HepG2 (cell line): Measurements from ENCODE around the gene CLDND2. TPM values are rescaled to one million over a fixed set of nuclear protein-coding genes. Genes with fewer than 3 reads are reported as not detected.
A peak's percentile ranks its signal among the peaks of the same experiment; 100 is the strongest.

Experiments
- ATRX ChIP-seq: sonication (generic); formaldehyde crosslinking; IDR thresholded peaks from 2 replicates; pipeline ENCODE4 v1.4.0; 2020; ENCODE audit warnings: missing genetic modification reagents, borderline replicate concordance
- CBX2 ChIP-seq, 2 experiments: fragments of 200-600 bp in 1 of 2; sonication (generic); formaldehyde crosslinking in 1 of 2; IDR thresholded peaks; 2 replicates each; pipeline versions ENCODE4 v1.7.0 to v1.8.1; 2018 to 2022; ENCODE audit warnings: low read depth in 2 of 2, low read length in 1 of 2, mild to moderate bottlenecking in 1 of 2, missing genetic modification reagents in 1 of 2
- EHMT2 ChIP-seq: fragments of 200-600 bp; sonication (generic); IDR thresholded peaks from 2 replicates; pipeline ENCODE4 v1.7.0; 2017; ENCODE audit warnings: antibody characterized with exemption, low read depth, low read length, borderline replicate concordance
- FOXP1 ChIP-seq, 2 experiments: fragments of 450-650 bp in 1 of 2; IDR thresholded peaks; 2 replicates each; pipeline ENCODE4 v1.6.1; 2017 to 2018; ENCODE audit warnings: antibody characterized with exemption in 1 of 2
- HCFC1 ChIP-seq: fragments of 150-350 bp; IDR thresholded peaks from 2 replicates; pipeline ENCODE4 v1.6.1; 2014; ENCODE audit warnings: low read depth, low read length
- KMT2B ChIP-seq: IDR thresholded peaks from 2 replicates; pipeline ENCODE4 v1.6.1; 2016; ENCODE audit warnings: missing genetic modification reagents, missing compliant biosample characterization
- MBD4 ChIP-seq: IDR thresholded peaks from 2 replicates; pipeline ENCODE4 v1.6.1; 2012; ENCODE audit warnings: low read length, inconsistent platforms, borderline replicate concordance
- MTF1 ChIP-seq: sonication (generic); formaldehyde crosslinking; IDR thresholded peaks from 2 replicates; pipeline ENCODE4 v1.5.0; 2020; ENCODE audit warnings: missing genetic modification reagents
- NAIF1 ChIP-seq: sonication (generic); formaldehyde crosslinking; IDR thresholded peaks from 2 replicates; pipeline ENCODE4 v1.5.0; 2020; ENCODE audit warnings: mild to moderate bottlenecking, missing genetic modification reagents, borderline replicate concordance
- NCOA1 ChIP-seq: sonication (generic); formaldehyde crosslinking; IDR thresholded peaks from 2 replicates; pipeline ENCODE4 v1.9.0; 2021; ENCODE audit warnings: missing genetic modification reagents
- NCOA2 ChIP-seq: sonication (generic); formaldehyde crosslinking; IDR thresholded peaks from 2 replicates; pipeline ENCODE4 v1.8.0; 2022; ENCODE audit warnings: inconsistent platforms
- NFE2 ChIP-seq: sonication (generic); formaldehyde crosslinking; IDR thresholded peaks from 2 replicates; pipeline ENCODE4 v1.4.0; 2020; ENCODE audit warnings: missing genetic modification reagents
- PHF5A ChIP-seq: IDR thresholded peaks from one replicate; pipeline ENCODE4 v1.6.1; 2018; ENCODE audit warnings: low read depth, missing genetic modification reagents; ENCODE audit not compliant: unreplicated experiment
- SIN3B ChIP-seq: fragments of 150-350 bp; IDR thresholded peaks from 2 replicates; pipeline ENCODE4 v1.6.1; 2014; ENCODE audit warnings: low read length
- SP1 ChIP-seq, 2 experiments: fragments of 450-650 bp in 1 of 2; sonication (generic) in 1 of 2; formaldehyde crosslinking in 1 of 2; IDR thresholded peaks; 2 replicates each; pipeline versions ENCODE4 v1.4.0 to v1.6.1; 2016 to 2020; ENCODE audit warnings: missing genetic modification reagents in 1 of 2
- SUZ12 ChIP-seq: fragments of 150-350 bp; IDR thresholded peaks from 2 replicates; pipeline ENCODE4 v1.6.1; 2014; ENCODE audit warnings: low read depth, low read length
- ZIK1 ChIP-seq: sonication (generic); formaldehyde crosslinking; IDR thresholded peaks from 2 replicates; pipeline ENCODE4 v1.5.0; 2020; ENCODE audit warnings: mild to moderate bottlenecking, low read depth, missing genetic modification reagents, borderline replicate concordance
- ZNF20 ChIP-seq: sonication (generic); formaldehyde crosslinking; IDR thresholded peaks from 2 replicates; pipeline ENCODE4 v1.4.0; 2020; ENCODE audit warnings: mild to moderate bottlenecking, moderate library complexity, missing genetic modification reagents
- ZNF251 ChIP-seq: sonication (generic); formaldehyde crosslinking; IDR thresholded peaks from 2 replicates; pipeline ENCODE4 v1.9.0; 2021; ENCODE audit warnings: mild to moderate bottlenecking, missing genetic modification reagents
- ZNF264 ChIP-seq: sonication (generic); formaldehyde crosslinking; IDR thresholded peaks from 2 replicates; pipeline ENCODE4 v1.4.0; 2020; ENCODE audit warnings: missing genetic modification reagents
- ZNF3 ChIP-seq: IDR thresholded peaks from 2 replicates; pipeline ENCODE4 v1.7.0; 2017; ENCODE audit warnings: inconsistent platforms
- ZNF33A ChIP-seq: sonication (generic); formaldehyde crosslinking; IDR thresholded peaks from 2 replicates; pipeline ENCODE4 v1.5.1; 2020; ENCODE audit warnings: missing genetic modification reagents, mild to moderate bottlenecking, moderate library complexity, borderline replicate concordance
- ZNF709 ChIP-seq: sonication (generic); formaldehyde crosslinking; IDR thresholded peaks from 2 replicates; pipeline ENCODE4 v1.5.0; 2020; ENCODE audit warnings: mild to moderate bottlenecking, missing genetic modification reagents
- ZNF761 ChIP-seq: sonication (generic); formaldehyde crosslinking; conservative IDR thresholded peaks from 2 replicates; pipeline ENCODE4 v1.4.0; 2020; ENCODE audit warnings: mild to moderate bottlenecking, missing genetic modification reagents
- ZNF780A ChIP-seq: sonication (generic); formaldehyde crosslinking; IDR thresholded peaks from 2 replicates; pipeline ENCODE4 v1.8.0; 2022; ENCODE audit warnings: mild to moderate bottlenecking, missing genetic modification reagents, moderate library complexity
- ZNF83 ChIP-seq: sonication (generic); formaldehyde crosslinking; IDR thresholded peaks from 2 replicates; pipeline ENCODE4 v1.4.0; 2020; ENCODE audit warnings: missing genetic modification reagents, mild to moderate bottlenecking, borderline replicate concordance
- ZNF850 ChIP-seq: sonication (generic); formaldehyde crosslinking; conservative IDR thresholded peaks from 2 replicates; pipeline ENCODE4 v1.9.0; 2021; ENCODE audit warnings: mild to moderate bottlenecking, missing genetic modification reagents
- ZNF879 ChIP-seq: sonication (generic); formaldehyde crosslinking; IDR thresholded peaks from 2 replicates; pipeline ENCODE4 v1.8.1; 2023; ENCODE audit warnings: missing genetic modification reagents
- polyA plus RNA-seq, 8 experiments: library from polyadenylated mRNA; depleted of rRNA in 3 of 8; stranded (reverse) in 7 of 8; unstranded in 1 of 8; fragments of >200 nt; fragmentation: Illumina TruSeq in 4 of 8; extraction: Trizol in 4 of 8; gene quantifications; 2 replicates each; pipeline versions ENCODE4 v1.2.1 to v1.2.3, GENCODE V29; 2011 to 2016; ENCODE audit warnings: low read depth in 4 of 8, missing spikeins in 1 of 8, mixed read lengths in 1 of 8; ENCODE audit not compliant: insufficient read depth in 1 of 8
- total RNA-seq, 5 experiments: library from RNA; depleted of rRNA; stranded (reverse); fragments of >200 nt; fragmentation: Illumina TruSeq; extraction: Trizol; gene quantifications; 2 replicates each; pipeline ENCODE4 v1.2.3, GENCODE V29; 2016; ENCODE audit warnings: low read depth in 1 of 5
- TF ChIP-seq, protein P1 (sequence below): sonication (generic); formaldehyde crosslinking; IDR thresholded peaks from 2 replicates; pipeline ENCODE4 v1.8.1; 2022; ENCODE audit warnings: low read depth, mild to moderate bottlenecking, missing genetic modification reagents
- TF ChIP-seq, protein P2 (sequence below): sonication (generic); formaldehyde crosslinking; IDR thresholded peaks from 2 replicates; pipeline ENCODE4 v1.4.0; 2020; ENCODE audit warnings: missing genetic modification reagents, low read depth, mild to moderate bottlenecking, borderline replicate concordance

Gene CLDND2
- total and polyA plus RNA-seq, 2 of the 13 experiments (the other 11 are each of a cell fraction or from before 2014, with no cell fraction given): 0.84 to 1.8 TPM

DNA sequence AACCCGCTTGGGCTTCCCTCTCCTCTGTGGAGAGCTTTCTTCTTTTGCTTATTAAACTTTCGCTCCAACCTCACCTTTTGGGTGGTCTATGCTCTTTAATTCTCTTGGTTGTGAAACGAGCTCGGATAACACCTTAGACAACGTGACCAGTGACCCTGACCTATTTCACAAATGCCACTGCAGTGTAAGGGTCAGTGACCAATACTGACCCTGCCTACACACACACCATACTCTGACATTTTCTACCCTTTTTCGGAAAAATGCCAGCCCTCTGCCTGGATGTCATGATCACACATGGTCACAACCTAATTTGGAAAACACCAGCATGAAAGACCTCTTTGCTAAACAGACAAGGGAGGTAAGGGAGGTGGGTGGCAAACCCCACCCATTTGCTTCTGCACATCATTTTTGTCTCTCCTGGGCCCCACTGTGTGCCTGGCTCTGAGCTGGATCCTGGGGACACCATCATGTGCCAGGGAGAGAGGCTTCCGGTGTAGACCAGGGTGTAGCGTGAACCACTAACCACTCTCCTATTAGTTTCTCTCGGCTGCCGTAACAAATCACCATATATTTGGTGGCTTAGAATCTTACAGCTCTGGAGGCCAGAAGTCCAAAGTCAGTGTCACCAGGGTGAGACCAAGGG, 12.5 kb downstream of the CLDND2 start (continued):
- TF ChIP-seq, protein P1, sequence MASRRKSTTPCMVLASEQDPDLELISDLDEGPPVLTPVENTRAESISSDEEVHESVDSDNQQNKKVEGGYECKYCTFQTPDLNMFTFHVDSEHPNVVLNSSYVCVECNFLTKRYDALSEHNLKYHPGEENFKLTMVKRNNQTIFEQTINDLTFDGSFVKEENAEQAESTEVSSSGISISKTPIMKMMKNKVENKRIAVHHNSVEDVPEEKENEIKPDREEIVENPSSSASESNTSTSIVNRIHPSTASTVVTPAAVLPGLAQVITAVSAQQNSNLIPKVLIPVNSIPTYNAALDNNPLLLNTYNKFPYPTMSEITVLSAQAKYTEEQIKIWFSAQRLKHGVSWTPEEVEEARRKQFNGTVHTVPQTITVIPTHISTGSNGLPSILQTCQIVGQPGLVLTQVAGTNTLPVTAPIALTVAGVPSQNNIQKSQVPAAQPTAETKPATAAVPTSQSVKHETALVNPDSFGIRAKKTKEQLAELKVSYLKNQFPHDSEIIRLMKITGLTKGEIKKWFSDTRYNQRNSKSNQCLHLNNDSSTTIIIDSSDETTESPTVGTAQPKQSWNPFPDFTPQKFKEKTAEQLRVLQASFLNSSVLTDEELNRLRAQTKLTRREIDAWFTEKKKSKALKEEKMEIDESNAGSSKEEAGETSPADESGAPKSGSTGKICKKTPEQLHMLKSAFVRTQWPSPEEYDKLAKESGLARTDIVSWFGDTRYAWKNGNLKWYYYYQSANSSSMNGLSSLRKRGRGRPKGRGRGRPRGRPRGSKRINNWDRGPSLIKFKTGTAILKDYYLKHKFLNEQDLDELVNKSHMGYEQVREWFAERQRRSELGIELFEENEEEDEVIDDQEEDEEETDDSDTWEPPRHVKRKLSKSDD (CRISPR knock-in tag): no peak
- TF ChIP-seq CBX2 (IDR thresholded peaks at IDR 0.05; ENCODE audit: low read depth, low read length) (no peak), CBX2 (CRISPR knock-in tag; IDR thresholded peaks at IDR 0.05; ENCODE audit: low read depth) (no peak), FOXP1 (IDR thresholded peaks at IDR 0.05) (no peak), FOXP1 (CRISPR knock-in tag; IDR thresholded peaks at IDR 0.05) (peak; percentile 79), MBD4 (no peak), ZNF83 (no peak), ZNF709 (CRISPR knock-in tag) (no peak), NCOA1 (no peak), ZNF251 (CRISPR knock-in tag) (no peak), SIN3B (no peak), ZIK1 (CRISPR knock-in tag) (no peak), HCFC1 (no peak), NFE2 (CRISPR knock-in tag) (no peak), ZNF3 (no peak), ZNF33A (CRISPR knock-in tag) (no peak), NCOA2 (CRISPR knock-in tag) (peak; percentile 89), MTF1 (CRISPR knock-in tag) (no peak), SUZ12 (no peak), ZNF850 (CRISPR knock-in tag) (no peak), PHF5A (CRISPR knock-in tag) (no peak), ZNF879 (no peak), SP1 (IDR thresholded peaks at IDR 0.05) (no peak), SP1 (CRISPR knock-in tag; IDR thresholded peaks at IDR 0.05) (0 out of 2 replicates have a peak, but pooled peaks have one; percentile 17), ATRX (CRISPR knock-in tag) (no peak), ZNF264 (no peak), NAIF1 (CRISPR knock-in tag) (no peak), ZNF20 (CRISPR knock-in tag) (no peak), EHMT2 (no peak), ZNF780A (CRISPR knock-in tag) (no peak), KMT2B (CRISPR knock-in tag) (no peak), ZNF761 (CRISPR knock-in tag) (0 out of 2 replicates have a peak, but pooled peaks have one; percentile 42)
- TF ChIP-seq, protein P2, sequence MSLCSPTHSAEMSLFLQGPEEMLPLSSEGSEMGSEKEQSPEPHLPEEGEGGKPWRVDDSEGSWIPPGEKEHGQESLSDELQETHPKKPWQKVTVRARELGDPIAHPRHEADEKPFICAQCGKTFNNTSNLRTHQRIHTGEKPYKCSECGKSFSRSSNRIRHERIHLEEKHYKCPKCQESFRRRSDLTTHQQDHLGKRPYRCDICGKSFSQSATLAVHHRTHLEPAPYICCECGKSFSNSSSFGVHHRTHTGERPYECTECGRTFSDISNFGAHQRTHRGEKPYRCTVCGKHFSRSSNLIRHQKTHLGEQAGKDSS (CRISPR knock-in tag): 0 out of 2 replicates have a peak, but pooled peaks have one; percentile 35
